ENCODE measurements around the gene EBF3.

Gene EBF3

DNA sequence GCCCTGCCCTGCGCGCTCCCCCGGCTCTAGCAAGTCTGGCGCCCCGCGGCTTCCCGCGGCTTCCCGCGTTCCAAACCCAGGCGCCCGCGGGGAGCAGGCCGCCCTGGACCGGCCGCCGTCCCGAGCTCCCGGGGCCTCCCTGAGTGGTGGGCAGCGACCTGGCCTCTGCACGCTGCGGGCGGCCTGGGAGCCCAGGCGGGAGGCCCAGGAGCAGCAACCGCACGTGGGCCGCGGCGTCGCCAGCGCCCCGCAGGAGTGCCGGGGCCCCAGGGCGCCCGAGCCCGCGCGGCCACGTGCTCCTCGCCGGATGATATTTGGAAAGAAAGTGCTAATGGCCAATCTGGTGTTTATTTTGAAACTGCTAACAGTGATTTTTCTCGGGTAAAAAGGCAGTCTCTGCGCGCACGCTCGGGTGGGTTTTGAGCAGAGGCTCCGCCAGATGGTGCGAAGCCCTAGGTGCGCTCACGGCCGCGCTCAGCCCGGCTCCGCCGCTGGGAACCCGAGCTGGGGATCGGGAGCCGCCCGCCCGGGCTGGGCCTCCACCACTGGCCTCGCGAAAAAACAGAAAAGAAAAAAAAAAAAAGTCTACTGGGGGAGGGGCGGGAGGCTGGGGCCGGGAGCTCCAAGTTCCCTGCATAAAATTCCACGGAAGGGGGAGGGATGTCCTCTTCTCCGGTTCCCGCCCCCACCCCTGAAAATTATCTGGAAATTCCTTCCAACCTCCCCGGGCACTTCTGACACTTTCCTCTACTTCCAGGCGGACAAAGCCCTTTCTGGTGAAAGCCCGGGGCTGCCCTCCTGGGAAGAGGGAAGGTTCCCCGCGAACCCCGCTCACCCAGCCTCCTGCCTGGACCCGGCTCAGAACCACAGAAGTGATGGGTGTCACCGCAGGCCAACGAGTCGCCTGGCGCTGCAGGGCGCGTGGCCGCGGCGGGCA is 4.3 kb downstream of the EBF3 start:
- TF ChIP-seq, protein P1, sequence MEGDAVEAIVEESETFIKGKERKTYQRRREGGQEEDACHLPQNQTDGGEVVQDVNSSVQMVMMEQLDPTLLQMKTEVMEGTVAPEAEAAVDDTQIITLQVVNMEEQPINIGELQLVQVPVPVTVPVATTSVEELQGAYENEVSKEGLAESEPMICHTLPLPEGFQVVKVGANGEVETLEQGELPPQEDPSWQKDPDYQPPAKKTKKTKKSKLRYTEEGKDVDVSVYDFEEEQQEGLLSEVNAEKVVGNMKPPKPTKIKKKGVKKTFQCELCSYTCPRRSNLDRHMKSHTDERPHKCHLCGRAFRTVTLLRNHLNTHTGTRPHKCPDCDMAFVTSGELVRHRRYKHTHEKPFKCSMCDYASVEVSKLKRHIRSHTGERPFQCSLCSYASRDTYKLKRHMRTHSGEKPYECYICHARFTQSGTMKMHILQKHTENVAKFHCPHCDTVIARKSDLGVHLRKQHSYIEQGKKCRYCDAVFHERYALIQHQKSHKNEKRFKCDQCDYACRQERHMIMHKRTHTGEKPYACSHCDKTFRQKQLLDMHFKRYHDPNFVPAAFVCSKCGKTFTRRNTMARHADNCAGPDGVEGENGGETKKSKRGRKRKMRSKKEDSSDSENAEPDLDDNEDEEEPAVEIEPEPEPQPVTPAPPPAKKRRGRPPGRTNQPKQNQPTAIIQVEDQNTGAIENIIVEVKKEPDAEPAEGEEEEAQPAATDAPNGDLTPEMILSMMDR (IDR thresholded peaks at IDR 0.05; ENCODE audit: low read length, missing control alignments), result no peak
- DNase-seq (ENCODE audit: low read depth), result peak; percentile 45
- peak overlapping the region; percentile 76 for H3K4me3 ChIP-seq (replicated peaks; ENCODE audit: low read depth, low read length)

GRCh38 chr10:129958629-129959543 is 5.2 kb downstream of the EBF3 start:
- H3K4me3 ChIP-seq (replicated peaks; ENCODE audit: low read depth, low read length), result peak overlapping the region; percentile 76
- DNase-seq (ENCODE audit: low read depth), result peak; percentile 30
- TF ChIP-seq, protein P1 (IDR thresholded peaks at IDR 0.05; ENCODE audit: low read length, missing control alignments), result no peak

GRCh38 chr10:129958148-129958628 is 5.9 kb downstream of the EBF3 start:
- DNase-seq (ENCODE audit: low read depth), result peak; percentile 66
- TF ChIP-seq, protein P1 (IDR thresholded peaks at IDR 0.05; ENCODE audit: low read length, missing control alignments), result peak; percentile 29
- peak overlapping the region; percentile 29 for H3K4me3 ChIP-seq (replicated peaks; ENCODE audit: low read depth, low read length)

- TF ChIP-seq, protein P1 (IDR thresholded peaks at IDR 0.05; ENCODE audit: low read length, missing control alignments), result no peak
- H3K4me3 ChIP-seq (replicated peaks; ENCODE audit: low read depth, low read length), result peak overlapping the region; percentile 29
- peak; percentile 21 for DNase-seq (ENCODE audit: low read depth)
Measured at GRCh38 chr10:129956876-129957673, 7.0 kb downstream of the EBF3 start.

DNA sequence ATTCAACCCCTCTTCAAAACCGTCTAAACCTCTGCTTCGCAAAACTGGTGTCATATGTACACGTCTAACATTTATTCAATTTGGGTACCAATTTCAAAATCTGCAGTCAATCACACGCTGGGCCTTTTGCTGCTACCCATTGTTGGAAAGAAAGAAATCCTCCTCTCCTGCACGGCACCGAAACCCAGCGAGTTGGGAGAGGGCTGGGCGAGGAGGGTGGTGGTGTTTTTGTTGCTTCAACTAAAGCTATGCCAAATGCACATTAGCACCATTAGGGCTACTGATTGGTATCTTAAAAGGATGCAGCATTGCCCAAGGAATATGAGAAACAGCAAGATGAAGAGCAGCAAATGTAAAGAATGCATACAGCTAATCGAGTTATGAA is 7.8 kb downstream of the EBF3 start:
- DNase-seq (ENCODE audit: low read depth), result no peak
- TF ChIP-seq, protein P1 (IDR thresholded peaks at IDR 0.05; ENCODE audit: low read length, missing control alignments), result no peak
- peak overlapping the region; percentile 18 for H3K4me3 ChIP-seq (replicated peaks; ENCODE audit: low read depth, low read length)
